HG03196 (cell line): ENCODE measurements around the gene CNNM4.

Source experiments
- ATAC-seq: cut with Tn5 transposase; IDR thresholded peaks from one replicate; pipeline ENCODE4 v1.9.1; 2021; ENCODE audit not compliant: unreplicated experiment

The CNNM4 gene

GRCh38 chr2:96760036-96760985, at the start of gene CNNM4:
Gene CNNM4 (plus strand): TSS chr2:96760902. CDS start chr2:96761000, 98 bp downstream.
- ATAC-seq: peak; percentile 73

GRCh38 chr2:96710985-96711384, 49.7 kb upstream of the CNNM4 start:
- no peak for ATAC-seq

GRCh38 chr2:96715658-96716057, 45.0 kb upstream of the CNNM4 start:
- no peak for ATAC-seq

GRCh38 chr2:96716388-96716787, 44.3 kb upstream of the CNNM4 start:
- ATAC-seq: no peak

GRCh38 chr2:96726131-96726530, 34.6 kb upstream of the CNNM4 start:
- ATAC-seq: no peak

- ATAC-seq: no peak
Measured at GRCh38 chr2:96727431-96727830, 33.3 kb upstream of the CNNM4 start.

- no peak for ATAC-seq
Measured at GRCh38 chr2:96729748-96730147, 31.0 kb upstream of the CNNM4 start.

GRCh38 chr2:96730212-96730611, 30.5 kb upstream of the CNNM4 start:
- ATAC-seq: no peak

- ATAC-seq: no peak
Measured at GRCh38 chr2:96733931-96734330, 26.8 kb upstream of the CNNM4 start.

GRCh38 chr2:96734880-96735583, 25.7 kb upstream of the CNNM4 start:
- no peak for ATAC-seq

GRCh38 chr2:96737251-96737650, 23.5 kb upstream of the CNNM4 start:
- ATAC-seq: no peak

GRCh38 chr2:96737831-96738230, 22.9 kb upstream of the CNNM4 start:
- ATAC-seq: no peak

GRCh38 chr2:96739076-96739632, 21.5 kb upstream of the CNNM4 start:
- no peak for ATAC-seq

GRCh38 chr2:96739633-96740428, 20.9 kb upstream of the CNNM4 start, which contains the start of gene LMAN2L:
Gene LMAN2L (minus strand): TSS chr2:96740064. CDS start chr2:96740040, 24 bp downstream.
- peak; percentile 98 for ATAC-seq

GRCh38 chr2:96747061-96747617, 13.6 kb upstream of the CNNM4 start:
- no peak for ATAC-seq

- ATAC-seq: no peak
Measured at GRCh38 chr2:96751800-96752199, 8.9 kb upstream of the CNNM4 start.

- ATAC-seq: no peak
Measured at GRCh38 chr2:96753661-96754282, 6.9 kb upstream of the CNNM4 start.

- ATAC-seq: no peak
Measured at GRCh38 chr2:96754317-96754716, 6.4 kb upstream of the CNNM4 start.

GRCh38 chr2:96756788-96757476, 3.8 kb upstream of the CNNM4 start:
- no peak for ATAC-seq
